NCI-H2029 (cell line): Measurements from ENCODE around the gene HES2.
"Not testable (repeated sequence)": the region's sequence is repeated elsewhere in the genome, so short reads cannot be mapped to it uniquely, and the experiment has no call there.

ENCODE experiments used
- DNase-seq: peaks from one replicate; lab custom pipeline; 2025; lab: John Stamatoyannopoulos, UW

The HES2 gene

DNA sequence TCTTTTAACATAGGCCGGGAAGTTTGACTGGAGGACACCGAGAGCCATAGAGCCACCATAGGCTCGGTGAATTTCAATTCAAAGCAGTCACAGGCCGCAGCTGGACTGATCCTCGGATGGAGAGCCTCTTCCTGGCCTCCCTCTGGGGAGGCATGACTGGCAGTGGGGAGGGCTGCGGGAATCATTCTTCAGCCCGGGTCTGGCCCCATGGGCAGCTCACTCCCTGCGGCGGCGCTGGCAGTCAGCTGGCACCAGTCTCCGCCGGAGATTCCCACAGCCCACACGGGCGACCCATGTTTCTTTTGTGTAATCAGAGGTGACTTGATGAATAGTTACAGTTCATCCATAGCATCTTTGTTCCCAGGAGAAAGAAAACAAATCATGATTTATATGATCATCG, 15.4 kb upstream of the HES2 start:
- DNase-seq, result no peak

- DNase-seq, result no peak
These were observed 14.5 kb upstream of the HES2 start for GRCh38 chr1:6434186-6434585.

DNA sequence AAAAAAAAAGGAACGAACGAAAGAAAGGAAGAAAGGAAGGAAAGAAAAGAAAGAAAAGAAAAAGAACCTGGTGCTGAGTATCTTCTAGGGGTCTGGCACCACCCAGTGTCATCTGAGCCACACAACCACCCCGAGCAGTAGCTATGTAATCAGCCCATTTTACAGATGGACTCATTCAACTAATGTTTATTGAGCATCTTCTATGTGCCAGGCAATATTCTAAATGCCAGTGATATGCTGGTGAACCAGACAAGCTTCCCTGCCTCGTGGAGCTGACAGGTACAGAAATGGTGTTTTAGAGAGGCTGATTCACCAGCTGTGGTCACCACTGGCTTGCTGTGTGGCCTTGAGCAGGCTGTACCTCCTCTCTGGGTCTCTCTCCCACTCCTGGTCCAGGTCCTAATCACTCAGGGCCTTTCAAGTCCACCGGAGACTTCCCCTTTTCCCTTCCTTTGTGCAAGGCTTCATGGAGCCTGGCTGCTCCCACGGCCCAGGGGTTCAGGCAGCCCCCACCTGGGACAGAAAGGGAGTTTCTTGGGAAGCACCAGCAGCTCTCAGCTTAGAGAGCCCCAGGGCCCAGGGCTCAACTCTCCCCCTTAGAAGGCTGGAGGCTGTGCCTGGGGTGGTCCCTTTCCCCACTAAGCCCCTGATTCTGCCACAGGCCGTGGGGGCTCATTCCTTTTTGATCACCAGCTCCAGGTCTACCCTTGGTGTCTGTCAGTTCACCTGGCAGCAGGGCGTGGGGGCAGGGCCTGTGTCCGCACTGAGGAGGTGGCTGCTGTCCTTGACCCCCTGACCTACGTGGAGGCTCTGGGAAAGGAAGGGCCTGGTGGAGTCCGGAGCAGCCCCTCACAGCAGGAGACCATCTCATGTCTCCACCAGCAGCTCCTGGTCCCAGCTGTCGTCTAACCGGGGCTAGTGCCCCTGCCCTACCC, 12.2 kb upstream of the HES2 start:
- DNase-seq, result not testable (repeated sequence)

GRCh38 chr1:6429660-6430411, 10.1 kb upstream of the HES2 start:
- DNase-seq, result not testable (repeated sequence)

DNA sequence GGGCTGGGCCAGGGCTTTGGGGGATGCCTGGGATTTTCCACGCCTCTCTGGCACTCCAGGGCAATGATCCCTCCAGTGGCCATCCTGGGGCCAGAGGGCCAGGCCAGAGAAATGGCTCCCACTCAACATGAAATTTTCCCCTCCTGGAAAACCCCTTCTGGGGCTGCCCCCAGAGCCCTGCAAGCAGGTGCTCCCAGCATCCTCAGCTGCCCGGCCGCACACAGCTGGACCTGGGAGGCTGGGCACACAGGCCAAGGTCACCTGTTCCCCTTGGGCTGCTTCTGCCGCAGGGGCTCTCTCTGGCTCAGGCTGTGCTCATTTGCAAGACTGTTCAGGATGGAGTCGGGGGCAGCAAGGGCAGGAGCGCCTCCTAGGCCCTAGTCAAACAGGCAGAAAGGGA, 8.7 kb upstream of the HES2 start:
- DNase-seq, result not testable (repeated sequence)

- DNase-seq, result no peak
These were observed 8.0 kb upstream of the HES2 start for GRCh38 chr1:6427441-6428390.

- DNase-seq, result no peak
These were observed 7.2 kb upstream of the HES2 start for GRCh38 chr1:6426972-6427350.

DNA sequence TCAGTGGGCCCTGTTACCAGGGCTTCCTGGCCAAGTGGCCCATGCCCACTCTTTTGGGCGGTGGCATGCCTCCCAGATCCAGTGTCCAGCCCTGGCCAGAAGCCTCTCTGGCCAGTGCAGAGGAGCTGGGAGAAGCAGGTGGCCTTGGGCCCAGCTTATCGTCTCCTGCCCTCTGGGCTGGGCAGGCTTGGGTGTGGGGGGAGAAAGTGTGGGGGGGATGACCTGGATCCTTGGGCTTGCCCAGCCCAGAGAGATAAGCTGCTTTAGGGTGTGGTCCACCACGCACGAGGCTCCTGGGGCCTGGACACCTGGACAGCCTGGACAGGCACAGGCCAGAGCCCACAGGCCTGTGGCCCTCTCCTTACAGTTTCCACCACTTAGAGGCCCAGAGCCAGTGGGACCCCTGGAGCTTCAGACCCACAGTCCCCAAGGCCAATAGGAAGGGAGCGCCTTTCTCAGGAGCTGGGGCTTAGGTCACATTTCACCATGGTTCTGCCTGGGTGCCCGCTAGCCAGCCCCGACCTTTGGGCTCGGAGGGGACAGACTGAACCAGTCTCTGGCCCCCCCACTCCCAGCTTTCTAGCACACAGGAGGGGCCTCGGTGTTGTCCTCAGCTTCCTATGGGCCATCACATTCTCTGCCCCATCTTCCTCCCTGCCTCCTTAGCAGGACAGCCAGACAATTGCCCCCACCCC, 6.7 kb upstream of the HES2 start:
- DNase-seq, result no peak

- no peak for DNase-seq
These were observed 5.9 kb upstream of the HES2 start for GRCh38 chr1:6425658-6426057.

- no peak for DNase-seq
These were observed 5.2 kb upstream of the HES2 start, which contains the start of gene ESPN for GRCh38 chr1:6424619-6425593. TSS of gene ESPN (plus strand) at chr1:6424776. CDS start at chr1:6424956, 180 bp downstream.

GRCh38 chr1:6424000-6424565, 4.4 kb upstream of the HES2 start:
- DNase-seq, result no peak

DNA sequence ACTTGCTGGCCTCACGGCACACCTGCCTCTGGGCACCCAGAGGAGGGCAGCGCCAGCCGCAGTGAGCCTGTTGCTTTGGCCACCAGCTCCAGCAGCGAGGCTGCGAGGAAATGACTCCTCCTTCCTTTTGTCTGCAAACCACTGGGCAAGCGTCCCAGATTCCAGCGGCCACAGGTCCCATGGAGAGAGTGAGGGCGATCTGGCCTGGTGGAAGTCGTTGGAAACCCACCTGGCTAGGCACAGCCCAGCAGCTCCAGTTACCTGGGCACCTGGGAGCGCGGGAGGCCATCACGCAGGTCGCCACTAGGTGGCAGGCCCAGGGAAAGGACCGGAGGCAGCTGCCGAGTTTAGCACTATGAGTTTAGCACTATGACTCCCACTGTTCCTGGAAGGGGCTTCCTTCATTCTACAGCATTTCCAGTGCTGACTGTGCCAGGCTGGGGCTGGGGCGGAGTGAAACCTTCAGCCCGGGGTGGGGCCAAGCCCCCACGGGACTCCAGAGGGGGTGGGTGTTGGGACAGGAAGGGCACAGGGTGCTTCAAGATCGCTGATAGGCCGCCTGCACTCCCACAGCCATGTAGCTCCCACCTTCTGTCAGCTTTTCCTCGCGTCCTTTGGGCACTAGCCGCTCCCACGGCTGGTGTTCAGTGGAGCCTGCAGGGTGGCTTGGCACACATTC, 3.7 kb upstream of the HES2 start:
- peak; percentile 82 for DNase-seq

GRCh38 chr1:6421266-6421665, 1.5 kb upstream of the HES2 start:
- DNase-seq, result no peak

DNA sequence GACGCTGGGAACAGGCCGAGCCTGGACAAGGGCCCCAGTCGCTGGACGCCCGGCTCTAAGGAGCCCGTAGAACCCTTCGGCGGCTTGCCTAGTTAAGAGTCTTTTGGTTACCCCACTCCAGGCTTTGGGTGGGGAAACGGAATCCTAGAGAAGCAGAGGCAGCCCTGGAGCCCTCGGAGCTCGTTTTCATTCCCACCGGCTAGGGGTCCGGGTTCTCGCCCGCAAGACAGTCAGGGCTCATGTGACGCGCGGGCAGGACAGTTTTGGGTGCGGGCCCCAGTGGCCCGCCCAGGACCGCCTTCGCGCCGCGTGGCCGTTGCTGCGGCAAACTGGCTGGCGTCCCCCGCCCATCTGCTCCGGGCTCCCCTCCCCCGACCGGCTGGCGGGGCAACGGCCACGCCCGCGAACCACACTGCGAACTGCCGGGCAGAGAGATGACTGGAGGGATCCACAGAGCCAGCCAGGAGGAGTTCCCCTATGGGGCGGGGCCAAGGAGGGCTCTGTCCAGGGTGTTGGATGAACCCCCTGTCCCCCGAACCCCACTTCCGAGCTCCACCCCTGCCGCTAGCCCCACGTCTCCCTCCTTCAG, 829 bp upstream of the HES2 start:
- no peak for DNase-seq

DNA sequence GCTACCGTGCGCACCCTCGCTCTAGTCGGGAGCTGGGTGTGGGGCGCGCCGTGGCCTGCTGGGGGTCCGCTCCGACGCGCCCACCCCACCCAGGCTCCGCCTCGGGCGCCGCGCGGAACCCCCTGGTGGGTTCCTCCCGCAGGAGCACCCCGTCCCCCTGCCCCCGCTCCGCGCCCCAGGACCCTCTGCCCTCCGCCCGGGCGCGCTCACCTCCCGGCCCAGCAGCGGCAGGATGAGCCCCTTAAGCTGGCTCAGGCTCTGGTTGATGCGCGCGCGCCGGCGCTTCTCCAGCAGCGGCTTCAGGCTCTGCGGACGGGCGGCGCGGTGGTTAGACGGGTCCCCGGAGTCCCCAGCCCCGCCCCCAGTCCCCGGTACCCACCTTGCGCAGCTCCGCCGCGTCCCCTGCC, 319 bp downstream of the HES2 start:
- DNase-seq, result no peak

GRCh38 chr1:6418668-6419396, 887 bp downstream of the HES2 start:
- DNase-seq, result no peak

GRCh38 chr1:6417961-6418667, 1.6 kb downstream of the HES2 start:
- no peak for DNase-seq
